ENCODE data around the gene MCRIP1. TPM values are rescaled to one million over a fixed set of nuclear protein-coding genes. Genes with fewer than 3 reads are reported as not detected.
A peak's percentile ranks its signal among the peaks of the same experiment; 100 is the strongest.

MCRIP1 gene
- total and polyA plus RNA-seq, 4 donors, result 16.6 to 42.0 (median 26.2) TPM

DNA sequence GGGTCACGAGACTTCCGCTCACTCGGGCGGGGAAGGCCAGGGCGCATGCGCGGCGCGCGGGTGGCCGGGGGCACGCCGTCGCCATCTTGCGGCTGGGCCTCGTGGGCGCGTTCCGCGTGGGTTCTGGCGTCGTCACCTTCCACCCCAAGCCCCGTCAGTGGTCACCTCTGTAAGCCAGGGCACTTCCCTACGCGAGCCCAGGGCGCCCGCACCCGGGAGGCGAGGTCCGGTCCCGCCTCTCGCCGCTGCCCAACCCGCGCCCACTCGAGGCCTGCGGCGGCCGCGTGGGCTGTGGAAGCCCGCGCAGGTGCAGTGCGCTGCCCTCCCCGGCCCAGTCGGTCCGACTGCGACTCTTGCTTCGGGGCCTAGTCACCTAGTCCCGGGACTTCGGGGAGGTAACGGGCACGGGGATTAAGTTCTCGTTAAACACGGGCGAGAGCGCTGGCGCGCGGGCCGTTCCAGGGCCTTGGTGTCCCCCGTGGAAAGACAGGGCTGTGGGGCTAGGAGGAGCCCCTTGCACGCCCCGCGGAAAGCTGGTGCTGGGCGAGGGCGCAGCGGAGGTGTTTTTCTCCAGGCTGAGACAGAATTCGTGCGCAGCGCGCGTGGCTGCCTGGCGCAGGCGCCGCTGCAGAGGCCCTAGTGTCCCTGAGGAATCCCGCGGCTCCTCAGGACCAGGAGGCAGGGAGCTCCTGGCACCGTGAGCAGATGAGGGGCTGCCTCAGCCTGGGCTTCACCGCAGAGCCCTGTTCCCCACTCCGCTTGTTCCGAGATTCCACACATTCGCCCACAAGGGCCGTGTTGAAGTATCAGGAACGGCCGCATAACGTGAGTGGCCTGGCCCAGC lies 38.5 kb upstream of the MCRIP1 start:
- no peaks in the 10 kb centered on the region for H3K27me3 ChIP-seq (ENCODE audit: control insufficient read depth in 4 of 4, insufficient read depth in 4 of 4, low read length in 3 of 4)
- peak overlapping the region; percentile 77 to 89 (median 79) for H3K4me3 ChIP-seq (ENCODE audit: low read depth in 1 of 3, low read length in 3 of 3)
- TF ChIP-seq, protein P1, sequence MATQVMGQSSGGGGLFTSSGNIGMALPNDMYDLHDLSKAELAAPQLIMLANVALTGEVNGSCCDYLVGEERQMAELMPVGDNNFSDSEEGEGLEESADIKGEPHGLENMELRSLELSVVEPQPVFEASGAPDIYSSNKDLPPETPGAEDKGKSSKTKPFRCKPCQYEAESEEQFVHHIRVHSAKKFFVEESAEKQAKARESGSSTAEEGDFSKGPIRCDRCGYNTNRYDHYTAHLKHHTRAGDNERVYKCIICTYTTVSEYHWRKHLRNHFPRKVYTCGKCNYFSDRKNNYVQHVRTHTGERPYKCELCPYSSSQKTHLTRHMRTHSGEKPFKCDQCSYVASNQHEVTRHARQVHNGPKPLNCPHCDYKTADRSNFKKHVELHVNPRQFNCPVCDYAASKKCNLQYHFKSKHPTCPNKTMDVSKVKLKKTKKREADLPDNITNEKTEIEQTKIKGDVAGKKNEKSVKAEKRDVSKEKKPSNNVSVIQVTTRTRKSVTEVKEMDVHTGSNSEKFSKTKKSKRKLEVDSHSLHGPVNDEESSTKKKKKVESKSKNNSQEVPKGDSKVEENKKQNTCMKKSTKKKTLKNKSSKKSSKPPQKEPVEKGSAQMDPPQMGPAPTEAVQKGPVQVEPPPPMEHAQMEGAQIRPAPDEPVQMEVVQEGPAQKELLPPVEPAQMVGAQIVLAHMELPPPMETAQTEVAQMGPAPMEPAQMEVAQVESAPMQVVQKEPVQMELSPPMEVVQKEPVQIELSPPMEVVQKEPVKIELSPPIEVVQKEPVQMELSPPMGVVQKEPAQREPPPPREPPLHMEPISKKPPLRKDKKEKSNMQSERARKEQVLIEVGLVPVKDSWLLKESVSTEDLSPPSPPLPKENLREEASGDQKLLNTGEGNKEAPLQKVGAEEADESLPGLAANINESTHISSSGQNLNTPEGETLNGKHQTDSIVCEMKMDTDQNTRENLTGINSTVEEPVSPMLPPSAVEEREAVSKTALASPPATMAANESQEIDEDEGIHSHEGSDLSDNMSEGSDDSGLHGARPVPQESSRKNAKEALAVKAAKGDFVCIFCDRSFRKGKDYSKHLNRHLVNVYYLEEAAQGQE (IDR thresholded peaks at IDR 0.05), result peak; percentile 33
- TF ChIP-seq YY1 (IDR thresholded peaks at IDR 0.05) (peak; percentile 75), GABPA (IDR thresholded peaks at IDR 0.05 in 1 of 2, conservative IDR thresholded peaks at IDR 0.05 in 1 of 2) (peak in 1 of 2 donors; percentile 84), RXRA (IDR thresholded peaks at IDR 0.05) (no peak), RAD21 (IDR thresholded peaks at IDR 0.05) (no peak), FOXA1 (IDR thresholded peaks at IDR 0.05) (no peak), SP1 (IDR thresholded peaks at IDR 0.05) (peak; percentile 12), EGR1 (IDR thresholded peaks at IDR 0.05; ENCODE audit: low read depth in 2 of 2) (no peak), HNF4G (IDR thresholded peaks at IDR 0.05) (no peak), JUND (IDR thresholded peaks at IDR 0.05) (no peak)
- TF ChIP-seq, protein P2, sequence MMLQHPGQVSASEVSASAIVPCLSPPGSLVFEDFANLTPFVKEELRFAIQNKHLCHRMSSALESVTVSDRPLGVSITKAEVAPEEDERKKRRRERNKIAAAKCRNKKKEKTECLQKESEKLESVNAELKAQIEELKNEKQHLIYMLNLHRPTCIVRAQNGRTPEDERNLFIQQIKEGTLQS (IDR thresholded peaks at IDR 0.05), result no peak
- TF ChIP-seq, protein P3, sequence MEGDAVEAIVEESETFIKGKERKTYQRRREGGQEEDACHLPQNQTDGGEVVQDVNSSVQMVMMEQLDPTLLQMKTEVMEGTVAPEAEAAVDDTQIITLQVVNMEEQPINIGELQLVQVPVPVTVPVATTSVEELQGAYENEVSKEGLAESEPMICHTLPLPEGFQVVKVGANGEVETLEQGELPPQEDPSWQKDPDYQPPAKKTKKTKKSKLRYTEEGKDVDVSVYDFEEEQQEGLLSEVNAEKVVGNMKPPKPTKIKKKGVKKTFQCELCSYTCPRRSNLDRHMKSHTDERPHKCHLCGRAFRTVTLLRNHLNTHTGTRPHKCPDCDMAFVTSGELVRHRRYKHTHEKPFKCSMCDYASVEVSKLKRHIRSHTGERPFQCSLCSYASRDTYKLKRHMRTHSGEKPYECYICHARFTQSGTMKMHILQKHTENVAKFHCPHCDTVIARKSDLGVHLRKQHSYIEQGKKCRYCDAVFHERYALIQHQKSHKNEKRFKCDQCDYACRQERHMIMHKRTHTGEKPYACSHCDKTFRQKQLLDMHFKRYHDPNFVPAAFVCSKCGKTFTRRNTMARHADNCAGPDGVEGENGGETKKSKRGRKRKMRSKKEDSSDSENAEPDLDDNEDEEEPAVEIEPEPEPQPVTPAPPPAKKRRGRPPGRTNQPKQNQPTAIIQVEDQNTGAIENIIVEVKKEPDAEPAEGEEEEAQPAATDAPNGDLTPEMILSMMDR (IDR thresholded peaks at IDR 0.05; ENCODE audit: low read depth, low read length, missing input control), result no peak
- H3K9me3 ChIP-seq (ENCODE audit: control insufficient read depth in 4 of 4, low read length in 3 of 4), result no peaks in the 10 kb centered on the region
- WGBS, result under 1% methylated on average over 86 of the region's 86 CpGs
- H3K4me1 ChIP-seq (ENCODE audit: control insufficient read depth in 4 of 4, insufficient read depth in 4 of 4, low read length in 3 of 4), result peaks cover 10 to 42% (median 32%) of the 10 kb centered on the region in 4 donors
- H3K36me3 ChIP-seq (ENCODE audit: control insufficient read depth in 4 of 4, insufficient read depth in 3 of 4, low read depth in 1 of 4, low read length in 3 of 4), result peaks cover 0 to 6% (median 2%) of the 10 kb centered on the region in 4 donors
- peak; percentile 93 for DNase-seq (ENCODE audit: low spot score)
- H3K27ac ChIP-seq (ENCODE audit: low read depth in 1 of 2, low read length in 2 of 2), result peak overlapping the region; percentile 94 to 100
- H3K9ac ChIP-seq (ENCODE audit: low read depth in 1 of 2, low read length in 2 of 2), result peak overlapping the region; percentile 86 to 97

DNA sequence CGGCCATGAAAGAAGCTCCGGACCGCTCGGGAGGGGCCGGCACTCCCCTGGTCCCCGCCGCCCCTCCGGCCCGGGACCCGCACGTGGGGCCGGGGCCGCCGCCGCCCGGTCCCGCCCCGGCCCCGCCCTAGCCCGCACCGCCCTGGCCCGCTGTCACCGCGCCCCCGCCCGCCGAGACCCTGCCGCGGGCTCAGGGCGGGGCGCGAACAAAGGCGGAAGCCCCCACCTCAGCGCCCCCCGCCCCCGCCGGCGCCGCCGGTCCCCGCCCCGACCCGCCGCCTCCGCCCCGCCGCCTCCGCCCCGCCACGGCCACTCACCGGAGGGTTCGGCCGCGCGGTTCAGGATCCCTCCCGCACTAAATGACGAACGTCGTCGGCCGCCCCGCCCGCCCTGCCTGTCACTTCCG lies 37.9 kb upstream of the MCRIP1 start, which contains the start of gene ARHGDIA:
ARHGDIA (minus strand) TSS at position 357 of the 406 bp plus-strand sequence. CDS start 1,407 bp downstream, outside the sequence.
- Histone ChIP-seq H3K27ac (ENCODE audit: low read depth in 1 of 2, low read length in 2 of 2) (peak within 1 kb of the TSS; percentile 94 to 100), H3K4me1 (ENCODE audit: control insufficient read depth in 4 of 4, insufficient read depth in 4 of 4, low read length in 3 of 4) (peaks cover 15 to 49% (median 38%) of the 10 kb centered on the region in 4 donors), H3K9ac (ENCODE audit: low read depth in 1 of 2, low read length in 2 of 2) (peak within 1 kb of the TSS; percentile 86 to 97), H3K9me3 (ENCODE audit: control insufficient read depth in 4 of 4, low read length in 3 of 4) (no peaks in the 10 kb centered on the region), H3K4me3 (ENCODE audit: low read depth in 1 of 3, low read length in 3 of 3) (peak within 1 kb of the TSS; percentile 77 to 89 (median 84)), H3K27me3 (ENCODE audit: control insufficient read depth in 4 of 4, insufficient read depth in 4 of 4, low read length in 3 of 4) (no peaks in the 10 kb centered on the region), H3K36me3 (ENCODE audit: control insufficient read depth in 4 of 4, insufficient read depth in 3 of 4, low read depth in 1 of 4, low read length in 3 of 4) (peaks cover 0 to 6% (median 2%) of the 10 kb centered on the region in 4 donors)
- WGBS, result 2% methylated on average over 64 of the region's 64 CpGs
- DNase-seq (ENCODE audit: low spot score), result no peak
- TF ChIP-seq, protein P4, sequence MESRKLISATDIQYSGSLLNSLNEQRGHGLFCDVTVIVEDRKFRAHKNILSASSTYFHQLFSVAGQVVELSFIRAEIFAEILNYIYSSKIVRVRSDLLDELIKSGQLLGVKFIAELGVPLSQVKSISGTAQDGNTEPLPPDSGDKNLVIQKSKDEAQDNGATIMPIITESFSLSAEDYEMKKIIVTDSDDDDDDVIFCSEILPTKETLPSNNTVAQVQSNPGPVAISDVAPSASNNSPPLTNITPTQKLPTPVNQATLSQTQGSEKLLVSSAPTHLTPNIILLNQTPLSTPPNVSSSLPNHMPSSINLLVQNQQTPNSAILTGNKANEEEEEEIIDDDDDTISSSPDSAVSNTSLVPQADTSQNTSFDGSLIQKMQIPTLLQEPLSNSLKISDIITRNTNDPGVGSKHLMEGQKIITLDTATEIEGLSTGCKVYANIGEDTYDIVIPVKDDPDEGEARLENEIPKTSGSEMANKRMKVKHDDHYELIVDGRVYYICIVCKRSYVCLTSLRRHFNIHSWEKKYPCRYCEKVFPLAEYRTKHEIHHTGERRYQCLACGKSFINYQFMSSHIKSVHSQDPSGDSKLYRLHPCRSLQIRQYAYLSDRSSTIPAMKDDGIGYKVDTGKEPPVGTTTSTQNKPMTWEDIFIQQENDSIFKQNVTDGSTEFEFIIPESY (IDR thresholded peaks at IDR 0.05), result no peak
- TF ChIP-seq, protein P3 (IDR thresholded peaks at IDR 0.05; ENCODE audit: low read depth, low read length, missing input control), result no peak
- no peak for TF ChIP-seq EGR1 (IDR thresholded peaks at IDR 0.05; ENCODE audit: low read depth in 2 of 2)
- TF ChIP-seq JUND (IDR thresholded peaks at IDR 0.05), result no peak
- no peak for TF ChIP-seq TAF1 (conservative IDR thresholded peaks at IDR 0.05)
- TF ChIP-seq, protein P5, sequence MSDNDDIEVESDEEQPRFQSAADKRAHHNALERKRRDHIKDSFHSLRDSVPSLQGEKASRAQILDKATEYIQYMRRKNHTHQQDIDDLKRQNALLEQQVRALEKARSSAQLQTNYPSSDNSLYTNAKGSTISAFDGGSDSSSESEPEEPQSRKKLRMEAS (IDR thresholded peaks at IDR 0.05), result no peak
- TF ChIP-seq, protein P1 (IDR thresholded peaks at IDR 0.05), result no peak

Data from liver (tissue), 9 donors.